Upper lobe of right lung (tissue), 1 donor: ENCODE data around the gene ATG4B. TPM values are rescaled to one million over a fixed set of nuclear protein-coding genes. Genes with fewer than 3 reads are reported as not detected.

Source experiments
- ATAC-seq: fragments of 200-7000 bp; cut with Tn5 transposase; one replicate; pipeline ENCODE4 v1.9.1; 2020; ENCODE audit warnings: mild to moderate bottlenecking, moderate library complexity
- DNase-seq: peaks from one replicate; pipeline ENCODE4 v3.0.0-alpha.2; 2020
- H3K27ac ChIP-seq: fragments of 200-600 bp; one replicate; pipeline ENCODE4 v1.8.0; 2022
- H3K27me3 ChIP-seq: fragments of 200-600 bp; one replicate; pipeline ENCODE4 v1.8.0; 2022; ENCODE audit warnings: mild to moderate bottlenecking
- H3K36me3 ChIP-seq: fragments of 200-600 bp; one replicate; pipeline ENCODE4 v1.8.0; 2022
- H3K4me1 ChIP-seq: fragments of 200-600 bp; one replicate; pipeline ENCODE4 v1.8.0; 2022
- H3K4me3 ChIP-seq: fragments of 200-600 bp; one replicate; pipeline ENCODE4 v1.8.0; 2022; ENCODE audit warnings: mild to moderate bottlenecking
- H3K9me3 ChIP-seq: fragments of 200-600 bp; one replicate; pipeline ENCODE4 v1.8.0; 2022
- intact Hi-C: fragments of 100-400 bp; cut with DNase I; formaldehyde crosslinking; loops from one replicate; pipeline ENCODE4 v1.11.0; 2022
- total RNA-seq: library from RNA; stranded (reverse); fragmentation: NEBNext Ultra II Directional; extraction: Animal tissue kit (Norgen Biotek cat#: 25700); gene quantifications from one replicate; pipeline ENCODE4 v1.2.1, GENCODE V29; 2021
- TF ChIP-seq, protein P1 (sequence below): fragments of 200-600 bp; IDR thresholded peaks from one replicate; pipeline ENCODE4 v1.8.0; 2022; ENCODE audit warnings: antibody characterized with exemption
- donor health status: DM: no; HTN: yes; CAD: no; lungs with severe emphysema.

The ATG4B gene
- total RNA-seq, 1 donor from 2014 or later, result 72.0 TPM

DNA sequence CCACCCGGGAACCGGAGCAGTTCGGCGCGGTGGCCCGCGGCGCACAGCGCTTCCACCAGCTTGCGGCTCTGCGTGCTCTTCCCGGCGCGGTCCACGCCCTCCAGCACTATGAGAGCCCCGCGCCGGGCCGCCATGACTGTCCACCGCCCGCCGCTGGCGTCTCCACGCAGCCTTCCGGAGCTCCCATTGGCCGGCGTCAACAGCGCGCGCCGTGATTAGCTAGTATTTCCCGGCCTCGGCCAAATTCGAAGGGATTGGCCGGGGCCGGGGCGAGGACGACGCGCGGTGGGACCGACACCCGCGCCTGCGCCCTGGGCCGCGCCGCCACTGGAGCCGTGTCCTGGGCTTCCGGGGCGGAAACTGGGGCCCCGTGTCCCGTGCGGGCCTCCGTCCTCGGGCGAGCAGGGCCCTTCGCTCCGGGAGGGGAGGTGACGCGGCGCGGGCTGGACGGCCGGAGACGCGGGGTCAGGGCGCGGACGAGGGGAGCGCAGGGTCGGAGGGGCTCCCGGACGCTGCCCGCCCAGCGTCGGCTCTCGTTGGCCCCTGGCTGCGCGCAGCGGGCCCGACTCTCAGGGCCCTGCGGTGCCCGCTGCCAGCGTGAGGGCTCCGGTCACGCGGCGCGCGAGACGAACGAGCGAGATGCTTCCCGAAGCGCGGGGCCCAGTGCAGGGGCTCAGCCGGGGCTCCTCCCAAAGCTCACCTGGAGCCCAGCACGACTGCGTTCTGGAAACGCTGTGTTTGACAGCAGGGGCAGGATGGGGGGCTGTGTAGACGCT is 49.3 kb downstream of the ATG4B start, which contains the start of gene DTYMK:
TSS of gene DTYMK (minus strand) at position 166 of the 776 bp plus-strand sequence. CDS start at position 134, 32 bp downstream.
- ATAC-seq, result peak; percentile 99
- intact Hi-C loops, result no loop called here
- TF ChIP-seq, protein P1, sequence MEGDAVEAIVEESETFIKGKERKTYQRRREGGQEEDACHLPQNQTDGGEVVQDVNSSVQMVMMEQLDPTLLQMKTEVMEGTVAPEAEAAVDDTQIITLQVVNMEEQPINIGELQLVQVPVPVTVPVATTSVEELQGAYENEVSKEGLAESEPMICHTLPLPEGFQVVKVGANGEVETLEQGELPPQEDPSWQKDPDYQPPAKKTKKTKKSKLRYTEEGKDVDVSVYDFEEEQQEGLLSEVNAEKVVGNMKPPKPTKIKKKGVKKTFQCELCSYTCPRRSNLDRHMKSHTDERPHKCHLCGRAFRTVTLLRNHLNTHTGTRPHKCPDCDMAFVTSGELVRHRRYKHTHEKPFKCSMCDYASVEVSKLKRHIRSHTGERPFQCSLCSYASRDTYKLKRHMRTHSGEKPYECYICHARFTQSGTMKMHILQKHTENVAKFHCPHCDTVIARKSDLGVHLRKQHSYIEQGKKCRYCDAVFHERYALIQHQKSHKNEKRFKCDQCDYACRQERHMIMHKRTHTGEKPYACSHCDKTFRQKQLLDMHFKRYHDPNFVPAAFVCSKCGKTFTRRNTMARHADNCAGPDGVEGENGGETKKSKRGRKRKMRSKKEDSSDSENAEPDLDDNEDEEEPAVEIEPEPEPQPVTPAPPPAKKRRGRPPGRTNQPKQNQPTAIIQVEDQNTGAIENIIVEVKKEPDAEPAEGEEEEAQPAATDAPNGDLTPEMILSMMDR, result no peak

DNA sequence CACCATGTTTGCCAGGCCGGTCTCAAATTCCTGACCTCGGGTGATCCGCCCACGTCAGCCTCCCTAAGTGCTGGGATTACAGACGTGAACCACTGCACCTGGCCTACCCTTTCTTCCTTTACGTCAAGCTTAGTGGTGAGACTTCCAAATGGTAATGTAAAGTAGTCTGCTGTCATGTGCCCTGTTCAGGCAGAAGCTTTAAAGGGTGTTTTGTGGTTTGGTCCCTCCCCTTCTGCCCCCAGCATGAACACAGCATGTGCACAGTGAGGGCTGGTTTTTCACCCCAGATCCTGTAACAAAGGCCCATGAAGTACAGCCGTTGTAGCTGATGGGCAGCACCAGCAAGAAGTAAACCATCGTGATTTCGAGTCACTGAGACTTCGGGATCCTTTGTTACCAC is 51.8 kb downstream of the ATG4B start:
- ATAC-seq (no peak), DNase-seq (no peak)
- Histone ChIP-seq H3K36me3 (peaks cover 28% of the 10 kb centered on the region), H3K27ac (no peak overlapping the region), H3K27me3 (no peaks in the 10 kb centered on the region), H3K4me3 (no peak overlapping the region), H3K4me1 (peaks cover 19% of the 10 kb centered on the region), H3K9me3 (no peaks in the 10 kb centered on the region)
- TF ChIP-seq, protein P1, result no peak
- intact Hi-C loops, result no loop called here

More for the DNA sequence above, 49.3 kb downstream of the ATG4B start, which contains the start of gene DTYMK:
- Histone ChIP-seq H3K27me3 (no peaks in the 10 kb centered on the region), H3K27ac (peak within 1 kb of the TSS; percentile 88), H3K4me1 (peaks cover 19% of the 10 kb centered on the region), H3K36me3 (peaks cover 19% of the 10 kb centered on the region), H3K4me3 (peak within 1 kb of the TSS; percentile 93), H3K9me3 (no peaks in the 10 kb centered on the region)
- peak; percentile 99 for DNase-seq

DNA sequence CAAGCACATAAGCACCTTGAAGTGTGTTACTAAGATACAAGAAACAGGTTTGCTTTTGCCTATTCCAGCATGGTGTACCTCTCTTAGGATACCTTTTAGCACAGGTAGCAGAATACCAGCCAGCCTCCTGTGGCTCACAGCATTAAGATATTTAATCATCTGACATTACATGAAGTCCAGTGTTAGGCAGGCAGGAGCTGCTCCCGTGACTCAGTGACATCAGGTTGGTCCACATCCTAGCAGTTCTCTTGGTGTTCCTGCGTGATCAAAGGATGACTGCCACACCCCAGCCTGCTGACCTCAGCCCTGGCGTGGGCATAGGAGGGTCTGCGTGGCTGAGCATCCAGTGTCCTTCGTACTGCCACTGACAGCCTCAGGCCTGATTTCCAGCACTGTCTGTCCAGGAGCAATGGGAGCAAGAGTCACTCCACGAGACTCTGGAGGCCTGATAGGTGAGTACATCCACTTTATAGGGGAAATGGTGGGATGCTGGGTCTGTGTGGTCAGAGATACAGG is 52.8 kb downstream of the ATG4B start:
- H3K4me1 ChIP-seq, result peaks cover 19% of the 10 kb centered on the region
- no peaks in the 10 kb centered on the region for H3K27me3 ChIP-seq
- no peak overlapping the region for H3K27ac ChIP-seq
- H3K4me3 ChIP-seq, result no peak overlapping the region
- no peaks in the 10 kb centered on the region for H3K9me3 ChIP-seq
- intact Hi-C loops, result no loop called here
- ATAC-seq (no peak), DNase-seq (no peak)
- peaks cover 34% of the 10 kb centered on the region for H3K36me3 ChIP-seq
- TF ChIP-seq, protein P1, result no peak

DNA sequence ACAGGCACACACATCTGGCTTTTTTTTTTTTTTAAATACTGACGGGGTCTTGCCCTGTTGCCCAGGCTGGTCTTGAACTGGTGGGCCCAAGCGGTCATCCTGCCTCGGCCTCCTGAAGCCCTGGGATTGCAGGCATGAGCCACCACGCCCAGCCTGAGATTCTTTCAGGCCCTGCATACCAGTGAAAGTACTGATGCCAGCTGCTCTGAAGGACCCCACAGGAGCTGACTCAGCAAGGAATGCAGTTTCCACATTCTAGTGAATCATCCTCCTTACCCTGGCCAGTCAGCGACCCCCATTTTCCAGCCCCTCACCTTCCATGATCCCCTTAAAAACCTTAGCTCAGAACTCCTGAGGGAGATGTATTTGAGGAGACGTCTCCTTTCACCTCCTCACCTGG is 55.0 kb downstream of the ATG4B start:
- TF ChIP-seq, protein P1, result no peak
- DNase-seq (no peak), ATAC-seq (no peak)
- no peaks in the 10 kb centered on the region for H3K27me3 ChIP-seq
- H3K9me3 ChIP-seq, result no peaks in the 10 kb centered on the region
- no peak overlapping the region for H3K27ac ChIP-seq
- intact Hi-C loops, result no loop called here
- peaks cover 34% of the 10 kb centered on the region for H3K36me3 ChIP-seq
- peaks cover 13% of the 10 kb centered on the region for H3K4me1 ChIP-seq
- no peak overlapping the region for H3K4me3 ChIP-seq

DNA sequence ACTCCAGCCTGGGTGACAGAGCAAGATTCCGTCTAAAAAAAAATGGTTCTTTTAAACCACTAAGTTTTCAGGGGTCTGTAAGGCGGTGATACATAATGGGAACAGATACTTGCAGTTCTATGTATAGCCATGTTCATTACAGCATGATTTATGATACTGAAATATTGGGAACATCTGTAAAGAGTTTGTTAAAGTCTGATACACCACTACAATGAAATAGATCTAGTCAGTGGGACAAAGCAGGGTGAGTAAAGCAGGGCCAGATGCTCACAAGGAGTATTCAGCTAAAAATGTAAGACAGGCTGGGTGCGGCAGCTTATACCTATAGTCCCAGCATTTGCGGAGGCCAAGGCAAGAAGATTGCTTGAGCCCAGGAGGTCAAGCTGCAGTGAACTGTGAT is 58.2 kb downstream of the ATG4B start:
- peaks cover 23% of the 10 kb centered on the region for H3K36me3 ChIP-seq
- TF ChIP-seq, protein P1, result no peak
- intact Hi-C loops, result no loop called here
- H3K27me3 ChIP-seq, result no peaks in the 10 kb centered on the region
- H3K27ac ChIP-seq, result no peak overlapping the region
- no peak overlapping the region for H3K4me3 ChIP-seq
- no peaks in the 10 kb centered on the region for H3K4me1 ChIP-seq
- no peak for DNase-seq
- ATAC-seq, result no peak
- H3K9me3 ChIP-seq, result no peaks in the 10 kb centered on the region
